C4-2B (cell line): Measurements from ENCODE around the gene ARID2.

Source experiments
- ZFX ChIP-seq: fragments of 450-650 bp; IDR thresholded peaks from 2 replicates; pipeline ENCODE4 v1.6.1; 2017
- TF ChIP-seq, protein P1 (sequence below): fragments of 450-650 bp; conservative IDR thresholded peaks from 2 replicates; pipeline ENCODE4 v1.5.1; 2017; ENCODE audit warnings: mild to moderate bottlenecking

DNA sequence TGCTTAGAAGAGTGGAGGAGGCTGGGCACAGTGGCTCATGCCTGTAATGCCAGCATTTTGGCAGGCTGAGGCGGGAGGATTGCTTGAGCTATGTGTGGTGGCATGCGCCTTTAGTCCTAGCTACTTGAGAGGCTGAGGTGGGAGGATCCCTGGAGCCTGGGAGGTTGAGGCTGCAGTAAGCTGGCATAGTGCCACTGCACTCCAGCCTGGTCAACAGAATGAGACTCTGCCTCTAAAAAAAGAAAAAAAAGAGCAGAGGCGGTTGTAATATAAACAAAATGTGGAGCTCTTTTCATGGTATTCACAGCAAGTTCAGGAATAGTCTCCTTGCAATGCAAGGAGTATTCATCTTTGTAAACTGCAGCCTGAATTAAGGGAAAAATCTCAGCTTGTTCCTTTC is 27.2 kb downstream of the ARID2 start:
- TF ChIP-seq, protein P1, sequence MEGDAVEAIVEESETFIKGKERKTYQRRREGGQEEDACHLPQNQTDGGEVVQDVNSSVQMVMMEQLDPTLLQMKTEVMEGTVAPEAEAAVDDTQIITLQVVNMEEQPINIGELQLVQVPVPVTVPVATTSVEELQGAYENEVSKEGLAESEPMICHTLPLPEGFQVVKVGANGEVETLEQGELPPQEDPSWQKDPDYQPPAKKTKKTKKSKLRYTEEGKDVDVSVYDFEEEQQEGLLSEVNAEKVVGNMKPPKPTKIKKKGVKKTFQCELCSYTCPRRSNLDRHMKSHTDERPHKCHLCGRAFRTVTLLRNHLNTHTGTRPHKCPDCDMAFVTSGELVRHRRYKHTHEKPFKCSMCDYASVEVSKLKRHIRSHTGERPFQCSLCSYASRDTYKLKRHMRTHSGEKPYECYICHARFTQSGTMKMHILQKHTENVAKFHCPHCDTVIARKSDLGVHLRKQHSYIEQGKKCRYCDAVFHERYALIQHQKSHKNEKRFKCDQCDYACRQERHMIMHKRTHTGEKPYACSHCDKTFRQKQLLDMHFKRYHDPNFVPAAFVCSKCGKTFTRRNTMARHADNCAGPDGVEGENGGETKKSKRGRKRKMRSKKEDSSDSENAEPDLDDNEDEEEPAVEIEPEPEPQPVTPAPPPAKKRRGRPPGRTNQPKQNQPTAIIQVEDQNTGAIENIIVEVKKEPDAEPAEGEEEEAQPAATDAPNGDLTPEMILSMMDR: no peak
- TF ChIP-seq ZFX: no peak
